Ovary (tissue), 3 donors: Measurements from ENCODE around the gene MRPL12.

ENCODE experiments used
- CTCF ChIP-seq, 3 donors: fragments of 450-650 bp in 2 of 3; fragments of 200-600 bp in 1 of 3; IDR thresholded peaks; one replicate each; pipeline versions ENCODE4 v1.5.1 to v1.8.0; 2016 to 2022; ENCODE audit warnings: antibody characterized with exemption in 3 of 3, mild to moderate bottlenecking in 1 of 3
- EP300 ChIP-seq: sonication (generic); formaldehyde crosslinking; IDR thresholded peaks from one replicate; pipeline ENCODE4 v1.6.1; 2017; ENCODE audit warnings: antibody characterized with exemption
- POLR2A ChIP-seq: fragments of 450-650 bp; IDR thresholded peaks from one replicate; pipeline ENCODE4 v1.6.1; 2017; ENCODE audit warnings: antibody characterized with exemption, mild to moderate bottlenecking, moderate library complexity
- donor health status: DM: no; HTN: no; CAD: no.

- TF ChIP-seq CTCF (IDR thresholded peaks at IDR 0.05) = no peak
- TF ChIP-seq POLR2A = no peak
- TF ChIP-seq EP300 = no peak
Measured at GRCh38 chr17:81666092-81666341, 37.1 kb upstream of the MRPL12 start.
